HG02938 (cell line): ENCODE results near the gene INTS4.
"Not testable (repeated sequence)": the region's sequence is repeated elsewhere in the genome, so short reads cannot be mapped to it uniquely, and the experiment has no call there.

Experiments used
- ATAC-seq: cut with Tn5 transposase; IDR thresholded peaks from one replicate; pipeline ENCODE4 v1.9.1; 2021; ENCODE audit warnings: mild to moderate bottlenecking, moderate library complexity; ENCODE audit not compliant: unreplicated experiment

Gene INTS4

GRCh38 chr11:78023426-78023825 is 29.0 kb upstream of the INTS4 start:
- no peak for ATAC-seq

GRCh38 chr11:78022397-78023396 is 28.2 kb upstream of the INTS4 start, which contains the start of gene KCTD14:
Gene KCTD14, minus strand, starts transcription at chr11:78023276. Its CDS starts 27 bp downstream, at chr11:78023249.
- ATAC-seq, result no peak

GRCh38 chr11:78021611-78022010 is 27.1 kb upstream of the INTS4 start:
- no peak for ATAC-seq

GRCh38 chr11:78020246-78020645 is 25.8 kb upstream of the INTS4 start:
- ATAC-seq, result no peak

- ATAC-seq, result no peak
Measured at GRCh38 chr11:78019808-78020207, 25.3 kb upstream of the INTS4 start.

- no peak for ATAC-seq
Measured at GRCh38 chr11:78015878-78016277, 21.4 kb upstream of the INTS4 start.

- not testable (repeated sequence) for ATAC-seq
Measured at GRCh38 chr11:78014937-78015520, 20.6 kb upstream of the INTS4 start.

GRCh38 chr11:78011301-78011700 is 16.8 kb upstream of the INTS4 start:
- no peak for ATAC-seq

- no peak for ATAC-seq
Measured at GRCh38 chr11:78010755-78011154, 16.3 kb upstream of the INTS4 start.

- ATAC-seq, result no peak
Measured at GRCh38 chr11:78010304-78010703, 15.8 kb upstream of the INTS4 start.

GRCh38 chr11:78009062-78009461 is 14.6 kb upstream of the INTS4 start:
- ATAC-seq, result no peak

GRCh38 chr11:78000193-78000592 is 5.7 kb upstream of the INTS4 start:
- ATAC-seq, result no peak

GRCh38 chr11:77999446-78000030 is 5.1 kb upstream of the INTS4 start:
- ATAC-seq, result no peak

GRCh38 chr11:77993902-77994301 is 566 bp downstream of the INTS4 start:
- no peak for ATAC-seq

- no peak for ATAC-seq
Measured at GRCh38 chr11:77990981-77991380, 3.5 kb downstream of the INTS4 start.

GRCh38 chr11:77986456-77986855 is 8.0 kb downstream of the INTS4 start:
- ATAC-seq, result not testable (repeated sequence)

GRCh38 chr11:77981346-77981947 is 13.0 kb downstream of the INTS4 start:
- no peak for ATAC-seq

GRCh38 chr11:77968337-77968736 is 26.1 kb downstream of the INTS4 start:
- peak; percentile 78 for ATAC-seq

GRCh38 chr11:77967753-77968152 is 26.7 kb downstream of the INTS4 start:
- ATAC-seq, result no peak

- ATAC-seq, result no peak
Measured at GRCh38 chr11:77967121-77967520, 27.3 kb downstream of the INTS4 start.

GRCh38 chr11:77966338-77966737 is 28.1 kb downstream of the INTS4 start:
- ATAC-seq, result no peak
